ENCODE data around the gene HGFAC. TPM values are rescaled to one million over a fixed set of nuclear protein-coding genes. Genes with fewer than 3 reads are reported as not detected.

Gene HGFAC
- polyA plus RNA-seq, 2 donors = 0.53 to 0.55 TPM

DNA sequence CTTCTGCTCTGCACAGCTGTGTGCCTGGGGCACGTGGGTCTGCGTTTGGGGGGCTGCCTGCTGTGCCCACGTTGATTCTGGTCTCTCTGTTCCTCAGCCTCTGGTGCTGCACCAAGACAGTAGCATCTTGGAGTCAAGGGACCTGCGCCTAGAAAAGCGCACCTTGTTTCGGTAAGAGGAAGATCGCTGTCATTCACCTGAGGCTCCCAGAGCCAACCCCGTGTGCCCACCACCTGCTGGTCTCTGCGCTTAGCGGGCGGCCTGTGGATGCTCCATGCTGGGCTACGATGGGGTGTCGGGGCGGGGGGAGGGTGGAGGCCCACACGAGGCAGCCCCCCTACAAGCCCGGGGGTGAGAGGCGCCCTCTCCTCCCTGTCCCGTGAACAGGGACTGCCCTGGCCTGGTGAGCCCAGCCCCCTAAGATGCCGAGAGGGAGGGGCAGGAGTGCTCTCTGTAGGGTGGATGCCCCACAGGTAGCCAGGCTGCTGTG, 18.9 kb upstream of the HGFAC start:
- H3K36me3 ChIP-seq (ENCODE audit: control insufficient read depth in 2 of 2, insufficient read depth in 2 of 2, low read length in 1 of 2) = peaks cover 27 to 71% of the 10 kb centered on the region in 2 donors
- H3K27ac ChIP-seq (ENCODE audit: low read depth in 2 of 2, low read length in 1 of 2) = no peak overlapping the region
- H3K4me3 ChIP-seq (ENCODE audit: low read depth in 1 of 2, low read length in 2 of 2) = no peak overlapping the region
- 88 to 89% methylated on average over 19 of the region's 19 CpGs for WGBS, 2 donors
- no peaks in the 10 kb centered on the region for H3K9me3 ChIP-seq (ENCODE audit: control insufficient read depth in 2 of 2, insufficient read depth in 1 of 2, low read depth in 1 of 2, low read length in 1 of 2)
- H3K4me1 ChIP-seq (ENCODE audit: control insufficient read depth in 2 of 2, insufficient read depth in 2 of 2, low read length in 1 of 2) = no peaks in the 10 kb centered on the region
- H3K27me3 ChIP-seq (ENCODE audit: control insufficient read depth in 1 of 2, insufficient read depth in 2 of 2, low read length in 2 of 2) = no peaks in the 10 kb centered on the region

DNA sequence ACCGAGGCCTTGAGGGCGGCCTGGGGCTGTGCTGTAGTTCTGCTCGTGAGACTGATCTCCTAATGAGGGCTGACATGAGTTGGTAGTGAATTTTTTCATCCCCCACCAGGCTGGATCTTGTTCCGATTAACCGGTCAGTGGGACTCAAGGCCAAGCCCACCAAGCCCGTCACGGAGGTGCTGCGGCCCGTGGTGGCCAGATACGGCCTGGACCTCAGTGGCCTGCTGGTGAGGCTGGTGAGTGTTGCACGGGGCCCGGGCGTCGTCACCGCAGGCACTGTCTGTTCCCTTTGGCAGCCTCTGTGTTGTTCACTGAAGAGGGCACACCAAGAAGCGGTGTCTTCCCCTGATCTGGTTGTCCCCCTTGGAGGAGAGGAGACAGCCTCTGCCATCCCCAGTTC, 18.4 kb upstream of the HGFAC start:
- Histone ChIP-seq H3K36me3 (ENCODE audit: control insufficient read depth in 2 of 2, insufficient read depth in 2 of 2, low read length in 1 of 2) (peaks cover 27 to 70% of the 10 kb centered on the region in 2 donors), H3K27me3 (ENCODE audit: control insufficient read depth in 1 of 2, insufficient read depth in 2 of 2, low read length in 2 of 2) (no peaks in the 10 kb centered on the region), H3K27ac (ENCODE audit: low read depth in 2 of 2, low read length in 1 of 2) (no peak overlapping the region), H3K4me3 (ENCODE audit: low read depth in 1 of 2, low read length in 2 of 2) (no peak overlapping the region), H3K9me3 (ENCODE audit: control insufficient read depth in 2 of 2, insufficient read depth in 1 of 2, low read depth in 1 of 2, low read length in 1 of 2) (no peaks in the 10 kb centered on the region), H3K4me1 (ENCODE audit: control insufficient read depth in 2 of 2, insufficient read depth in 2 of 2, low read length in 1 of 2) (no peaks in the 10 kb centered on the region)
- 93 to 94% methylated on average over 16 of the region's 16 CpGs for WGBS, 2 donors

DNA sequence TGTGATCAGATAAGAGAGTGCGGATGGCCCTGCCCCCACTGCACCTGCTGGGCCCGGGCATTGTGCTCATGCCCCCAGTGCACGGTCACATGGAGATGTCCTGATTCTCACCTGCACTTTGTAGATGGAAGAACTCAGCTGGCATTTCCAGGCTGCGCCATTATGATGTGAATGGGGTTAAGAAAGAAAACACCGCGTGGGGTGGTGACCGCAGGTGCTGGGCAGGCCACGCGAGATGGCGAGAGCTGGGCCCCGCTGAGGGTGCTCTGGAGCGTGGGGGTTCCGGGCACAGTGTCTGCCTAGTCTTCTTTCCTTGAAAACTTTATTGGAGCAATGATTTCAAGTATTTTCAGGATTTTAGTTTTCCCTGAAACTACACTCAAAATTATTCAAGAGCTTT, 17.8 kb upstream of the HGFAC start:
- WGBS, 2 donors = 92 to 95% methylated on average over 13 of the region's 13 CpGs

DNA sequence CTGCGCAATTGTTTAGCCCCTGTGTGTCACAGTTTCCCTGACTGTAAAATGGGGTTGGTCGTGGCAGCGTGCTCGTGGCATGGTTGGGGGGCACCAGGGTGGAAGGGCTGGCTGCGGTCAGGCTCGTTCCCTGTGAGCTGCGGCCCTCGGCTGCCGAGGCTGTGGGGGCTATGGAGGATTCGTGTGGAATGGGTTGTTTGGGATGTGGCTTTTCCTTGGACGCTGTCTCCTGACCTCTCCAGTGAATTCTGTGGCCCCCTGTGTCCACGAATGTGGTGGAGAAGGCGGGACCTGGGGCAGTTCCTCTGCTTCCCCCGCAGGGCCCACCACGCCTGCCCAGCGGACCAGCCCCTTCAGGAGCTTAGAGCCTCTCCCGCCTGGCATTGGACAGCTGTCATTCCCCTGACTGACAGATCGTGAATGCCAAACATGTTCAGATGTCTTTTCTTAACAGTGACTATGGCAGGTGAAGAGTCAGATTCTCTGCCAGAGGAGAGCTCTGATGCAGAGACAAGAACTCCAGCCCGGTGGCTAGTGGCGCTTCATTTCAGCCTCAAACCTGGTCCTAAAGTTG, 17.2 kb upstream of the HGFAC start:
- H3K36me3 ChIP-seq (ENCODE audit: control insufficient read depth in 2 of 2, insufficient read depth in 2 of 2, low read length in 1 of 2) = peaks cover 35 to 74% of the 10 kb centered on the region in 2 donors
- no peak overlapping the region for H3K27ac ChIP-seq (ENCODE audit: low read depth in 2 of 2, low read length in 1 of 2)
- peaks cover 0 to 5% of the 10 kb centered on the region in 2 donors for H3K4me1 ChIP-seq (ENCODE audit: control insufficient read depth in 2 of 2, insufficient read depth in 2 of 2, low read length in 1 of 2)
- 89 to 93% methylated on average over 20 of the region's 20 CpGs for whole genome bisulfite sequencing, 2 donors
- H3K9me3 ChIP-seq (ENCODE audit: control insufficient read depth in 2 of 2, insufficient read depth in 1 of 2, low read depth in 1 of 2, low read length in 1 of 2) = no peaks in the 10 kb centered on the region
- no peak overlapping the region for H3K4me3 ChIP-seq (ENCODE audit: low read depth in 1 of 2, low read length in 2 of 2)
- no peaks in the 10 kb centered on the region for H3K27me3 ChIP-seq (ENCODE audit: control insufficient read depth in 1 of 2, insufficient read depth in 2 of 2, low read length in 2 of 2)

More for the DNA sequence above, 17.8 kb upstream of the HGFAC start:
- H3K27me3 ChIP-seq (ENCODE audit: control insufficient read depth in 1 of 2, insufficient read depth in 2 of 2, low read length in 2 of 2) = no peaks in the 10 kb centered on the region
- H3K9me3 ChIP-seq (ENCODE audit: control insufficient read depth in 2 of 2, insufficient read depth in 1 of 2, low read depth in 1 of 2, low read length in 1 of 2) = no peaks in the 10 kb centered on the region
- peaks cover 0 to 3% of the 10 kb centered on the region in 2 donors for H3K4me1 ChIP-seq (ENCODE audit: control insufficient read depth in 2 of 2, insufficient read depth in 2 of 2, low read length in 1 of 2)
- peaks cover 30 to 69% of the 10 kb centered on the region in 2 donors for H3K36me3 ChIP-seq (ENCODE audit: control insufficient read depth in 2 of 2, insufficient read depth in 2 of 2, low read length in 1 of 2)
- no peak overlapping the region for H3K27ac ChIP-seq (ENCODE audit: low read depth in 2 of 2, low read length in 1 of 2)
- H3K4me3 ChIP-seq (ENCODE audit: low read depth in 1 of 2, low read length in 2 of 2) = no peak overlapping the region

DNA sequence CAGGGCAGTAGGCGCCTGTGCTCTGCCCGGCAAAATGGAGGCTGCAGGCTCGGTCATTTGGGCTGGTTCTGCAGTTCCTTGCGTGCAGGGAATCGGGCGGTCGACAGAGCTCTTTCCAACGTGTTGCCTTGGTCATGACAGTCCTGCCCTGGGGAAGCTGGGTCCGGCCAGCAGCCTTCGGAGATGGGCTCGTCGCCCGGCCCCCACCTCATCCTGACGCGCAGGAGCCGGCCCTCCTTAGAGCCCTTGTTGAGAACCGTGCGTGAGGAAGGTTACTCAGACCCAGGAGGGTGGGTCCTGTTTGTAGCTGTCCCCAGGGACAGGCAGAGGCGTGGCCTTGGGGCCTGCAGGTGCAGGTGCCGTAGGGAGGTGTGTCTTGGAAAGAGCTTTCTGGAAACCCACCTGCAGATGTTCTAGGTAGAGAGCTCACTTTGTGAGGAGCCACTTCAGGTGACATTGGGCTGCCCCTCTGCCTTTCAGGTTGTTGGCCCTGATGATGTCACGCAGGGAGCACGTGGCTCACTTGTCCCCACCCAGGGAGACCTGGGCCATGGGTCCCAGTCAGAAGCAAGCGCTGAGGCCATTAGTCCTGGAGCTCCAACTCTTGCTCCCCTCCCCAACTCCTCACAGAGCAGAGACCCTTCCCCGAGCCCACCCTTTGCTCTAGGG, 15.2 kb upstream of the HGFAC start:
- H3K27me3 ChIP-seq (ENCODE audit: control insufficient read depth in 1 of 2, insufficient read depth in 2 of 2, low read length in 2 of 2) = no peaks in the 10 kb centered on the region
- no peak overlapping the region for H3K4me3 ChIP-seq (ENCODE audit: low read depth in 1 of 2, low read length in 2 of 2)
- no peaks in the 10 kb centered on the region for H3K9me3 ChIP-seq (ENCODE audit: control insufficient read depth in 2 of 2, insufficient read depth in 1 of 2, low read depth in 1 of 2, low read length in 1 of 2)
- no peak overlapping the region for H3K27ac ChIP-seq (ENCODE audit: low read depth in 2 of 2, low read length in 1 of 2)
- H3K36me3 ChIP-seq (ENCODE audit: control insufficient read depth in 2 of 2, insufficient read depth in 2 of 2, low read length in 1 of 2) = peaks cover 40 to 75% of the 10 kb centered on the region in 2 donors
- H3K4me1 ChIP-seq (ENCODE audit: control insufficient read depth in 2 of 2, insufficient read depth in 2 of 2, low read length in 1 of 2) = peaks cover 0 to 5% of the 10 kb centered on the region in 2 donors
- WGBS, 2 donors = 83 to 86% methylated on average over 24 of the region's 24 CpGs

DNA sequence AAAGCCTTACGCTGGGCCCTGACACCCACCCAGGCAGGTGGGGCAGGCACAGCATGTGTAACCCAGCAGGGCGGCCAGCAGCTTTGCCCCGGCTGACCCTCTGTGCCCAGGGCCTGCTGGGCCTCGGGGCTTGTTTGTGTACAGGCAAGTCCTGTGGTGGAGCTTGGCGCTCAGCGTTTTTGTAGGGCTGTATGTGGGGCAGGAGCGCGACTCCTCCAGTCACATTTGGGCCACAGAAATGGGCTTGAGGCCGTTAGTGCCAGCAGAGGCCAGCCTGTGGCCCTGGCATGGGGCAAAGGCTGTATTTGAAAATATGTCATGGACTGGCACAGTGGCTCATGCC, 14.7 kb upstream of the HGFAC start:
- H3K36me3 ChIP-seq (ENCODE audit: control insufficient read depth in 2 of 2, insufficient read depth in 2 of 2, low read length in 1 of 2) = peaks cover 40 to 72% of the 10 kb centered on the region in 2 donors

DNA sequence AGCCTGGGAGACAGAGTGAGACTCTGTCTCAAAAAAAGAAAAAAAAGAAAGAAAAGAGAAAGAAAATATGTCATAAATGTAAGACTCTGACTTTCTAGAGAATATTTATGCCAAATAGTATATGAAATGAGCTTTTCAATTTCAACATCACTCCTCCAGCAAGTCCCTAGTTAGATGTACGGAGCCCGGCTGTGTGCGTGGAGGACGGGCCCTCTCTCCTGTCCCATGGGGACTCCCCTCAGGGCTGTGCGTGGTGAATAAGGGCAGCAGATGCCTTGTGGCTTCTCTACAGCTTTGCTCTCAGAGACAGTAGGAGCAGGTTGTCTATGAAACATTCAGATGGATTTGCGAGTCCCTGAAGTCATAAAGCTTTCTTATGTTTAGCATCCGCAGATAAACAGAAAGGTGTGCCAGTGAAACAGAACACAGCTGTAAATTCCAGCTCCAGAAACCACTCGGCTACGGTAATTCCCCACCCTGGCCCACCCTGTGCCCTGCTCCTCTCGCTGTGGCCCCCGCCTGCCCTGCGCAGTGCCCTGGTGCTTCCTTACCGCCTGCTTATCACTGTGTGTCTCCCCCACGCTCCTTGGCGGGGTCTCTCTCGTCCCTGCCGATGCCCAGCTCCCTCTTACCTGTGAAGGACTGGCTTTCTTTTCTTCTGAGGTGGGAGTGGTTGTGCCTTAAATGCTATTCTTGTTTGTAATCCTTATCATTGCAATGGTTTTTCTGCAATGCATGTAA, 13.9 kb upstream of the HGFAC start:
- Histone ChIP-seq H3K27ac (ENCODE audit: low read depth in 2 of 2, low read length in 1 of 2) (no peak overlapping the region), H3K4me3 (ENCODE audit: low read depth in 1 of 2, low read length in 2 of 2) (no peak overlapping the region), H3K9me3 (ENCODE audit: control insufficient read depth in 2 of 2, insufficient read depth in 1 of 2, low read depth in 1 of 2, low read length in 1 of 2) (peaks cover 0 to 2% of the 10 kb centered on the region in 2 donors), H3K27me3 (ENCODE audit: control insufficient read depth in 1 of 2, insufficient read depth in 2 of 2, low read length in 2 of 2) (no peaks in the 10 kb centered on the region), H3K4me1 (ENCODE audit: control insufficient read depth in 2 of 2, insufficient read depth in 2 of 2, low read length in 1 of 2) (peaks cover 0 to 5% of the 10 kb centered on the region in 2 donors), H3K36me3 (ENCODE audit: control insufficient read depth in 2 of 2, insufficient read depth in 2 of 2, low read length in 1 of 2) (peaks cover 35 to 71% of the 10 kb centered on the region in 2 donors)
- WGBS, 2 donors = 89 to 92% methylated on average over 17 of the region's 17 CpGs

More for the DNA sequence above, 14.7 kb upstream of the HGFAC start:
- WGBS, 2 donors = 87 to 92% methylated on average over 9 of the region's 9 CpGs
- Histone ChIP-seq H3K4me3 (ENCODE audit: low read depth in 1 of 2, low read length in 2 of 2) (no peak overlapping the region), H3K27ac (ENCODE audit: low read depth in 2 of 2, low read length in 1 of 2) (no peak overlapping the region), H3K4me1 (ENCODE audit: control insufficient read depth in 2 of 2, insufficient read depth in 2 of 2, low read length in 1 of 2) (peaks cover 0 to 5% of the 10 kb centered on the region in 2 donors), H3K9me3 (ENCODE audit: control insufficient read depth in 2 of 2, insufficient read depth in 1 of 2, low read depth in 1 of 2, low read length in 1 of 2) (peaks cover 0 to 2% of the 10 kb centered on the region in 2 donors), H3K27me3 (ENCODE audit: control insufficient read depth in 1 of 2, insufficient read depth in 2 of 2, low read length in 2 of 2) (no peaks in the 10 kb centered on the region)

DNA sequence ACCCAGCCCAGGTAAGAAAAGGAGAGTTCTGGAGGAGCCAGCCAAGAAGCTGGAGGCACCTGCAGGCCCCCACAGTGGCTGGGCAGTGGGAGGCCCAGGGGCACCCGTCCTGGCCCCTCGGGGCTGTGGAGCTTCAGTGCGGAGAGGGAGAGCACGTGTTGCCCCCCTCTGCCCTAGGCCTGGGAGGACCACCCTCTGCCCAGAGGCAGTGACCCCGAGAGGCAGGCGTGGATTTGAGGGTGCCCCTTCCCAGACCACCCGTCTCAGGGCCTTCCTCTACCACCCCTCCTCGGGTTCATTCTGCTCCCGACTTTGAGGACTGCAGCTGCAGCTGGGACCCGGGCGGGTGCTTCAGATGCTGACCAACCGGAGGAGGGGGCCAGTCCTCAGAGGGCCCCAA, 12.1 kb upstream of the HGFAC start:
- Histone ChIP-seq H3K4me3 (ENCODE audit: low read depth in 1 of 2, low read length in 2 of 2) (no peak overlapping the region), H3K36me3 (ENCODE audit: control insufficient read depth in 2 of 2, insufficient read depth in 2 of 2, low read length in 1 of 2) (peaks cover 27 to 69% of the 10 kb centered on the region in 2 donors), H3K27ac (ENCODE audit: low read depth in 2 of 2, low read length in 1 of 2) (peak overlapping the region in 1 of 2 donors; percentile 6), H3K27me3 (ENCODE audit: control insufficient read depth in 1 of 2, insufficient read depth in 2 of 2, low read length in 2 of 2) (no peaks in the 10 kb centered on the region), H3K9me3 (ENCODE audit: control insufficient read depth in 2 of 2, insufficient read depth in 1 of 2, low read depth in 1 of 2, low read length in 1 of 2) (peaks cover 0 to 2% of the 10 kb centered on the region in 2 donors), H3K4me1 (ENCODE audit: control insufficient read depth in 2 of 2, insufficient read depth in 2 of 2, low read length in 1 of 2) (peaks cover 0 to 5% of the 10 kb centered on the region in 2 donors)
- WGBS, 2 donors = 80 to 90% methylated on average over 11 to 12 of the region's 12 CpGs

DNA sequence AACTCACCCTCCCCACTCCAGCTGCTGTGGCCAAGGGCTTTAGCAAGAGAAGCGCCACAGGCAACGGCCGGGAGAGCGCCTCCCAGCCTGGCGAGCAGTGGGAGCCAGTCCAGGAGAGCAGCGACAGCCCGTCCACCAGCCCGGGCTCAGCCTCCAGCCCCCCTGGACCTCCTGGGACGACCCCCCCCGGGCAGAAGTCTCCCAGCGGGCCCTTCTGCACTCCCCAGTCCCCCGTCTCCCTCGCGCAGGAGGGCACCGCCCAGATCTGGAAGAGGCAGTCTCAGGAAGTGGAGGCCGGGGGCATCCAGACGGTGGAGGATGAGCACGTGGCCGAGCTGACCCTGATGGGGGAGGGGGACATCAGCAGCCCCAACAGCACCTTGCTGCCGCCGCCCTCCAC, 11.2 kb upstream of the HGFAC start:
- H3K27ac ChIP-seq (ENCODE audit: low read depth in 2 of 2, low read length in 1 of 2) = no peak overlapping the region
- peaks cover 0 to 5% of the 10 kb centered on the region in 2 donors for H3K4me1 ChIP-seq (ENCODE audit: control insufficient read depth in 2 of 2, insufficient read depth in 2 of 2, low read length in 1 of 2)
- H3K27me3 ChIP-seq (ENCODE audit: control insufficient read depth in 1 of 2, insufficient read depth in 2 of 2, low read length in 2 of 2) = no peaks in the 10 kb centered on the region
- H3K9me3 ChIP-seq (ENCODE audit: control insufficient read depth in 2 of 2, insufficient read depth in 1 of 2, low read depth in 1 of 2, low read length in 1 of 2) = peaks cover 0 to 2% of the 10 kb centered on the region in 2 donors
- 76 to 81% methylated on average over 21 of the region's 21 CpGs for WGBS, 2 donors
- H3K4me3 ChIP-seq (ENCODE audit: low read depth in 1 of 2, low read length in 2 of 2) = no peak overlapping the region
- peaks cover 22 to 63% of the 10 kb centered on the region in 2 donors for H3K36me3 ChIP-seq (ENCODE audit: control insufficient read depth in 2 of 2, insufficient read depth in 2 of 2, low read length in 1 of 2)
